ENCODE results near the gene FGF22.
"Not testable (repeated sequence)": the region's sequence is repeated elsewhere in the genome, so short reads cannot be mapped to it uniquely, and the experiment has no call there.

FGF22 gene

DNA sequence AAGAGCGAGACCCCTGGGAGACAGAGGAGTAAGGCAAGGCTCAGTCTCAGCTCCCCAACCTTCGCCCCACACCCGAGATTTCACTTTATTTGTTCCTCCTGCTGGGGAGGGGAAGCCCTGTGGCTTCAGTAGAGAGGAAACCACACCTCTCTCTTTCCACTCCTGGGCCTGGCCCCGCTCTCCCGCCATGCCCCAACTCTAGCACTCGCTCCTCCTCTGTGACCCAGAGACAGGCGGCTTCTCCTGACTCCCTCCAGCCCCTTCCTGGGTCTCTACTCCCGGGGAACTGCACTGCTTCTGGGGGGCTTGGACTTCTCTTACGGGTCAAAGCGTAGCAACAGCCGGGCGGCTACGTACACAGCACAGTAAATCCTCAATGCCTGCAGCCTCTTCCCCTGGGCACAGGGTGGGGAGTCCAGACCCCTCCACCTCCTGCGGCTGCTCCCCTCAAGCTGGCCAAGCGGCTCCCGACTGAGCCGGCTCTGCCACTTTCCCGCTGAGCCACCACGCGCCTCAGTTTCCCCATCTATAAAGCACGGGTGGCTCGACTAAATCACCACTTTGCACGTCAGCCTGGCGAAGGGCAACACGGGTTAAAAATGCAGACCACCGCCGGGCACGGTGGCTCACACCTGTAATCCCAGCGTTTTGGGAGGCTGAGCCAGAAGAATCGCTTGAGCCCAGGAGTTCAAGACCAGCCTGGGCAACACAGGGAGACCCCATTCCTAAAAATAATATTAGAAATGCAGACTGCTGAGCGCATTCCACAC lies 21.9 kb downstream of the FGF22 start:
- no peak for DNase-seq

GRCh38 chr19:662207-662961 lies 22.7 kb downstream of the FGF22 start:
- DNase-seq, result peak; percentile 53

- peak; percentile 94 for DNase-seq
These were observed 23.4 kb downstream of the FGF22 start, which contains the start of gene RNF126 for GRCh38 chr19:662962-663681. TSS of gene RNF126 (minus strand) at chr19:663214. CDS start at chr19:663121, 93 bp downstream.

GRCh38 chr19:663682-664117 lies 24.0 kb downstream of the FGF22 start:
- no peak for DNase-seq

DNA sequence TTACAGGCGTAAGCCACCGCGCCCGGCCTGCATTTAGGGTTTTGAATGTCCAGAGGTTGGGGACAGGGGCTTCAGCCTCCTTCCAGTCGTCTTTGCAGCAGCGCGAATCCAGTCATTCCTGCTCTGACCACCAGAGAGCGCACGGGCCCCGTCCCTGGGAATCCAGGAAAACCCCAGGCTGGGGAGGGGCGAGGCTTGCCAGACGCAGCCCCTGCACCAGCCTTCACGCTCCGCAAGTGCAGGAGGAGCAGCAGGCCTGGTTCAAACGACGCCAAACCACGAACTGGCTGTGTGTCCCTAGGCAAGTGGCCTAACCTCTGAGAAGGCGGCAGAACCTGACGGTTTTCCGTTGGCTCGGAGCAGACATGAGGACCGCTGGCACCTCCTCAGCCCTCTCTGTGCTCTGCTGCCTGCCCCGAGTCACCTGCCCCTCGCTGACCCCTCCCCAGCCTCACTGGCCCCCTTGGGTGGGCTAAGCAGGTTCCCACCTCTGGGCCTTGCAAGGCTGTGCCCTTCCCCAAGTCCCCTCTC lies 25.3 kb downstream of the FGF22 start:
- DNase-seq, result peak; percentile 74

- DNase-seq, result not testable (repeated sequence)
These were observed 27.4 kb downstream of the FGF22 start for GRCh38 chr19:666985-667573.

DNA sequence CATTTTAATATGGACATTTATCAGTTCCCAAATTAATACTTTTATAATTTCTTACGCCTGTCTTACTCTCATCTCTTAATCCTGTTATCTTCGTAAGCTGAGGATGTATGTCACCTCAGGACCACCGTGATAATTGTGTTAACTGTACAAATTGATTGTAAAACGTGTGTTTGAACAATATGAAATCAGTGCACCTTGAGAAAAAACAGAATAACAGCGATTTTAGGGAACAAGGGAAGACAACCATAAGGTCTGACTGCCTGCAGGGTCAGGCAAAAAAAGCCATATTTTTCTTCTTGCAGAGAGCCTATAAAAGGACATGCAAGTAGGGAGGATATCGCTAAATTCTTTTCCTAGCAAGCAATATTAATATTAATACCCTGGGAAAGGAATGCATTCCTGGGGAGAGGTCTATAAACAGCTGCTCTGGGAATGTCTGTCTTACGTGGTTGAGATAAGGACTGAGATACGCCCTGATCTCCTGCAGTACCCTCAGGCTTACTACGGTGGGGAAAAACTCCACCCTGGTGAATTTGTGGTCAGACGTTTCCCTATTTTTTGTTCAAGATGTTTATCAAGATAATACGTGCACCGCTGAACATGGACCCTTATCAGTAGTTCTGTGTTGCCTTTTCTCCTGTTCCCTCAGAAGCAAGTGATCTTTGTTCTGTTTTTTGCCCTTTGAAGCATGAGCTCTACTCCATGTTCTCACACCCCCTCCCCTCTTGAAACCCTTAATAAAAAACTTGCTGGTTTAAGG lies 29.2 kb downstream of the FGF22 start:
- not testable (repeated sequence) for DNase-seq

- DNase-seq, result no peak
These were observed 31.0 kb downstream of the FGF22 start for GRCh38 chr19:670609-671075.

DNA sequence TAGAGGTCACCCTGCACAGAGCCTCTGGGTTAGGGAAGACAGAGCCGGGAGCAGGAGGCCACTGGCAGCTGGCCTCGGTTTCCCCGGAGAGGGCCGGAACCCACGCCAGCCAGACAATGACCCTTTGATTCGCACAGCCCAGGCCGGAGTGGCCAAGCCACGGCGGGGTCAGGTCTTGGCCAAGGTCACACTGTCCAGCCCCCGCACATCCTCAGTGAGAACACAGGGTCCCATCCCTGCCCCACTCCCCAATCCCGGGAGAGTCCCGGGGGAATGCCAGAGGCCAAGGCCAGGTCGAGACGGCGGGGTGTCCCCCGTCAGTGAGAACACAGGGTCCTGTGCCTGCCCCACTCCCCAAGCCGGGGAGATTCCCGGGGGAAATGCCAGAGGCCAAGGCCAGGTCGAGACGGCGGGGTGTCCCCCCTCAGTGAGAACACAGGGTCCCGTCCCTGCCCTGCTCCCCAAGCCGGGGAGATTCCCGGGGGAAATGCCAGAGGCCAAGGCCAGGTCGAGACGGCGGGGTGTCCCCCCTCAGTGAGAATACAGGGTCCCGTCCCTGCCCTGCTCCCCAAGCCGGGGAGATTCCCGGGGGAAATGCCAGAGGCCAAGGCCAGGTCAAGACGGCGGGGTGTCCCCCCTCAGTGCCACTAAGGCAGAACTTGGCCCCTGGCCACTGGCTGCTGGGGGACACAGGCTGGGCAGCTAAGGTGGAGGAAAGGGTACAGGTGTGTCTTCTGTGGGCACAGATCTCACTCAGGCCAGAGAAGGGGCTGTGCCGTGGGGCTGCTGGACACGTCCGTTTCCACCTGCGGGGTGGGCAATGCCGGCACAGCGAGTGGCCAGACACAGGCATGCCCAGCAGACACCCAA lies 34.8 kb downstream of the FGF22 start:
- DNase-seq, result no peak

DNA sequence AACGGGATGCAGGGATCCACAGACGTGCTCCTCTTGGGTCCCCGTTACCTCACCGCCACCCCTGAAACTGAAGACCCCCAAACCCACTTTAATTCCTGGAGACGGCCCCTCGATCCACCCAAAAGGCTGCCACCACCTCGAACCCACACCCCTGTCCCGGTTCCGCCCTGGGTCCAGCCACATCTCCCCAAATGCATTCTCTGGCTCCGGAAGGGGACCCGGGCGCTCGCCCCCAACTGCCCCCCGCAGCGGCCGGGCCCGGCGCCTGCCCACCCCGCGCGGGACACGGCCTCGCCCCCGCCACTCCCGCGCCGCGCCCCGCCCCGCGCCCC lies 36.3 kb downstream of the FGF22 start:
- no peak for DNase-seq

DNA sequence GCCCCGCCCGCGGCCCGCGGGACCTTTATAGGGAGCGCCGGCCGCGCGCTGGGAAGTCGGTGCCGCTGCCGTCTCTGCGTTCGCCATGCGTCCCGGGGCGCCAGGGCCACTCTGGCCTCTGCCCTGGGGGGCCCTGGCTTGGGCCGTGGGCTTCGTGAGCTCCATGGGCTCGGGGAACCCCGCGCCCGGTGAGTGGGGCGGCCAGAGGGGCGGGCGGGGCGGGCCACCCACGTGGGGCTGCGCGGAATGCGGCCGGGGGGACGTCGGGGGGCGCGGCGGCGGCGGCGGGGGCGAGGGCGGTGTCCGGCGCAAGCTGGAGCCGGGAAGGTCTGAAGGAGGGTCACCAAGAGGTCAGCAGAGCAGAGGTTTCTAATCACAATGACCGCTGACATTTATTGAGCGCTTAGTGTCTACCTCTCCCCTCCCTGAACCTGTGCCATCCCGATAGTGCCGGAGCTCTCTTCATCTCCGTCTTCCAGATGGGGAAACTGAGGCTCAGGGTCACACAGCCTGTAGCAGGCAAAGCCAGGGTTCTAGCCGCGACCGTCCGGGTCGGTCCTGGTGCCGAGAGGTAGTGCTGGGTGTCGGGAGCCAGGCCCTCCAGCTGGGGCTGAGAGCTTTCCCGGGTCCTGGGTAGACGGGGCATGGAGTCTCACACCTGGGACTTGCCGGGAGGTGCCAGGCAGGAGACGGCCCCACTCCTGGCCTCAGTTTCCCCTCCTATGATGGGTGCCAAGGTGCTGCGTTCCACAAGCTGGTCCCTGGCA lies 36.8 kb downstream of the FGF22 start, which contains the start of gene FSTL3:
TSS of gene FSTL3 (plus strand) at position 54 of the 767 bp plus-strand sequence. CDS start at position 86, 32 bp downstream.
- no peak for DNase-seq

DNA sequence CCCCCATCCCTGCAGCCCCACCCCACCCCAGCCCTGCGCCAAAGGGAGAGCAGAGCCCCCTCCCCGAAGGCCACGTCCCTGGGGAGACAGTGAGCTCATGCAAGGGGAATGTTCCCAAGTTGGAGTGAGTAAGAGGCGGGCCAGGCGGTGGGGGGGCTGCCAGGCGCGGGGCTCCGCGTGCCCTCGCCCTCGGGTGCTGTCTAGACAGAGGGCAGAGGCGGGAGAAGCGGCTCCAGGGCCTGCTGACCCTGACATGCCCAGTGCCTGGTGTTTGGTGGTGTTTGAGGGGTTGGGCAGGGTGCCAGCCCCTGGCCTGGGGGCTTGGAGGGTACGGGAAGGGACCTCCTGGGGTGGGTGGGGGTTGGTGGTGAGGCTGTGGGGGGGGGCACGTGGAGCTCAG lies 37.5 kb downstream of the FGF22 start:
- peak; percentile 93 for DNase-seq

DNA sequence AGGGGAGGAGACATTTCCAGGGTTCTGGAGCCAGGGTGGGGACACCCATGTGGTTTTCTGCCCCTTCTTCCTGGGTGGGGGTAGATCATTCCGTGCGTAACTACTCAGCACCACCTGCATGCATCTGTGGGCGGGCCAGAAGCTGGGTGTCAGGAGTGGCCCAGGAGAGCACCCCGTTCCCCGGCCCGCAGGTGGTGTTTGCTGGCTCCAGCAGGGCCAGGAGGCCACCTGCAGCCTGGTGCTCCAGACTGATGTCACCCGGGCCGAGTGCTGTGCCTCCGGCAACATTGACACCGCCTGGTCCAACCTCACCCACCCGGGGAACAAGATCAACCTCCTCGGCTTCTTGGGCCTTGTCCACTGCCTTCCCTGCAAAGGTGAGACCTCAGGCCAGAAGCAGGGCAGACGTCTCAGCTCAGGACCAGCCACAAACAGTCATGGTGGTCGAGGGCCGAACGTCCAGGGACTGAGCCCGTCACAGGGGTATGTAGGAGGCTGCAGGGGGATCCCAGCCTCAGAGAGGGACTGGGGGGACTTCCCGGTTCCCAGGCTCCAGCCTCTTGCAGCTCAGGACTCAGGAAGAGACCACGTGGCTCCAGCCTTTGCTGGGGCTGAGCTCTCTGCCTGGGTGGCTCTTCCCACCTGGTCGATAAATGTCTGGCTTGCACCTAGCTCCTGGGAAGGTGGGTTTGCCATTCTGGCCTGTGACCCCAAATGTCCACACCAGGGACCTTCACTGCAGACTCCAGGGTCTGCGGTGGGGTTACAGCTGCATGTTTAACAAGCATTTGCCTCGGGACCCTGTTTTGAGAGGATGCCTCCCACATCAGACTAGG lies 38.1 kb downstream of the FGF22 start:
- peak; percentile 61 for DNase-seq

DNA sequence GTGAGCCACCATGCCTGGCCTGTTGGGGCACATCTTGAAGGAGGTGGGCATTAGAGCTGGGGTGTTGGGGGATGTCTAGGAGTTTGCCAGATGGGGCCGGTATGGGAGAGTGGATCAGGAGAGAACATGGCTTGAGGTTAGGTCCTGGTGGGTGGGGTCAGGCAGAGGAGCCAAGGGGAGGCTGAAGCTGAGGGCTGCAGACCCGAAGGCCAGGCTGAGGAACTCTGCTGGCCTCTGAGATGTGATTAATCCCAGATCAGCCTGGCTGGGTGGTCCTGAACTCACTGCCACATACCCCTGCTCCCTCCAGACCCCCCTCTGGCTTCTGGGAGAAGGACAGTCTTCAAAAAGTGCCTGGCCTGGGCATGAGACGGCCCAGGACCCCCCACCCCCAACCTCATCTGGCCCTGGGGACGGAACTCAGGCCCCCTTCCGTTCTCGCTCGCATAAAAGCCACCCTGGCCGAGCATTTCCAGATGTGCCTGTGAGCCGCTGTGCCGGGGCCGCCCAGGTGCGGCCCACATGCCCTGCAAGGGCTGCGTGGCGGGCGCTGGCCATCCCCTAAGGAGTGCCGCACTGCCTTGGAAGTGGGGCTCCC lies 39.2 kb downstream of the FGF22 start:
- no peak for DNase-seq

GRCh38 chr19:679418-680286 lies 40.0 kb downstream of the FGF22 start:
- DNase-seq, result peak; percentile 76

GRCh38 chr19:680287-681028 lies 40.8 kb downstream of the FGF22 start:
- DNase-seq, result peak; percentile 98

Data from fibroblast of skin of right biceps (primary cell).